ENCODE measurements around the gene ROR2.

The ROR2 gene

GRCh38 chr9:91836515-91836914 is 113.5 kb downstream of the ROR2 start:
- no peak for TF ChIP-seq CTCF (conservative IDR thresholded peaks at IDR 0.05; ENCODE audit: control insufficient read depth, insufficient read depth, low read depth, low read length)
- H3K4me3 ChIP-seq (ENCODE audit: control insufficient read depth, low read depth, low read length) = no peak overlapping the region
- DNase-seq (ENCODE audit: low read depth) = no peak

DNA sequence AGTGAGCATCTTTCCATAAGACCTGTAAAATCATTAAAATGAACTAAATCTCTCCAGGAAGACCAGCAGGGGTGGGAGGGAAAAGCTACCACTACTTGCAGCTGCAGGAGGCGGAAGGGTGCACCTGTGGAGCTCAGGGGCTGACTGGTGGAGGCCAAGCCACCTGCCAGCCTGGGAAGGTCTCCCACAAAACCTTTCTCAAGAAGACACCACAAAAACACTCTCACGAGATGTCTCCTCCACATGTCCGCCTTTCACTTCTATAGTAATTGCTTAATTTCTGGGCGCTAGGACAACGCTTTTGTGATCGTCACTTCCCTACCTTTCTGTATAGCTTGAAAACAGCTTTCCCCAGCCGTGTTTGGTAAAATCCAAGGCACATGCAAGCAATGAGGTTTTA is 114.4 kb downstream of the ROR2 start:
- no peak for TF ChIP-seq CTCF (conservative IDR thresholded peaks at IDR 0.05; ENCODE audit: control insufficient read depth, insufficient read depth, low read depth, low read length)

DNA sequence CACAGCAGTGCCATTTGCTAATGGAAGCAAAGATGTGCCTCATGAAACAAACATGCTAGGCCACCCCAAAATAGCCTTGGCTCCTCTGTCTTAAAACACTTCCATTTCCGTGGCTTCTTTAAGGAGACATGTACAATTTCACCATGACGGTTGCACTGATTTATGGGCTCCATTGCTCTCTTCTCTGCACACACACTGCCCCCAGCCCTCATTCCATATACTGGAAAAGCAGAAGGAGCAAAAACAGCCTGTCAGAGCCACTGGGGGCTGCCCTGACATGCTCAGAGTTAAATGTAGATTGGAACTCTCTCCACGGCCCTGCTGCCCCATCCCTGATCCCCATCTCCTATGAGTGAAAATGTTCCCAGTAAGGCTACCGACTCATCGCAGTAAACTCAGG is 114.8 kb downstream of the ROR2 start:
- no peak overlapping the region for H3K4me3 ChIP-seq (ENCODE audit: control insufficient read depth, low read depth, low read length)
- TF ChIP-seq CTCF (conservative IDR thresholded peaks at IDR 0.05; ENCODE audit: control insufficient read depth, insufficient read depth, low read depth, low read length) = no peak
- DNase-seq (ENCODE audit: low read depth) = no peak

More for the DNA sequence above, 114.4 kb downstream of the ROR2 start:
- no peak overlapping the region for H3K4me3 ChIP-seq (ENCODE audit: control insufficient read depth, low read depth, low read length)
- no peak for DNase-seq (ENCODE audit: low read depth)

DNA sequence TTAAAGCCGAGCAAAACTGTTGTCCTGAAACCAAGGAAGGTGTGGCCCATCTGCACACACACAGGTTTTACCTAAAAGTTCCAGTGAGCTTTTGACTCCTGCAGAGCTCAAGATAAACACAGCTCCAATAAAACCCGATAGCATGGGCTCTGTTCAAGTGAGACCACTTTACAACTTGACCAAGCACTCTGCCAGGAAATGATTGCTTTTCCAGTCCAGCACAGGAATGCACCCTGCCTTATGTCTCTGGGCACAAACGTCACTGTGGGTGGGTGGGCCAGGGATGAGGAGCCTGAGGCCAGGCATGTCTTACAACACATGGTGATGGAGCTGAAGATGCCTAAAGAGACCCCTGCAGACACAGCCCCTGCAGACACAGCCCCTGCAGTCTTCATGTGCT is 115.3 kb downstream of the ROR2 start:
- H3K4me3 ChIP-seq (ENCODE audit: control insufficient read depth, low read depth, low read length) = no peak overlapping the region
- DNase-seq (ENCODE audit: low read depth) = no peak
- TF ChIP-seq CTCF (conservative IDR thresholded peaks at IDR 0.05; ENCODE audit: control insufficient read depth, insufficient read depth, low read depth, low read length) = no peak

GRCh38 chr9:91833878-91834255 is 116.2 kb downstream of the ROR2 start:
- H3K4me3 ChIP-seq (ENCODE audit: control insufficient read depth, low read depth, low read length) = no peak overlapping the region
- TF ChIP-seq CTCF (conservative IDR thresholded peaks at IDR 0.05; ENCODE audit: control insufficient read depth, insufficient read depth, low read depth, low read length) = no peak
- no peak for DNase-seq (ENCODE audit: low read depth)

DNA sequence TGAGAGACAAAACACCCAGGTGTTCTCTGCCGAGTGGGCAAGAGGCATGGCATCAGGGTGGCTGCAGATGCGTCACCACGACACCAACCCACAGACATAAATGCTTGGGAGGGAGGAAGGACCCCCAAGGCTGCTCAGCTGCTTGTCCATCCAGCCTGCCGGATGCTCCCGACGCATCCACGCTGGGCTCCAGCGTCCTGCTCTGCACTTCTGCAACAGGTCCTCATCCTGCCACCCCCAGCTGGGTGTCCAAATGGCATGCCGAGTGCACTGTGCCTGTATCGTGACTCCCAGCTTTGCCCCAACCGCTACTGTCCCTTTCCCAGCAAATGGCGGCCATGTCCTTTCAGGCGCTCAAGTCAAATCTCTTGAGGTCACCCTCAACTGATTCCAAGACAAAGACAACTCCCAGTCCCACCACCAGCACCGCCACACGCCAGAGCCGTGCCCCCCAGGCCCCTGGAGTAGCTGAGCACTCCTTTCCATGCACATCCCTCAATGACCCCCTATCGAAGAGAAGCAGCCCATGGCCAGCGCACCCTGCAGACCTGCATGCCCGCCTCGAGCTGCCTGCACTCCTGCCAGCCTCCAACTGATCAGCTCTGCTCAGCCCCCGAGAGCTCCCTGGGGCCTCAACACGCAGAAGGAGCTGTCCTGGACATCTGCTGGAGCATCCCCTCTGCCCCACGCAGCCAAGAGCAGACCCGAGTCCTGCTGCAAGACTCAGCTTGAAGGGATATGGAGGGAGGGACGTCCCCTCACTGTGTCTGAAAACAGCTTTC is 116.7 kb downstream of the ROR2 start:
- no peak for DNase-seq (ENCODE audit: low read depth)
- H3K4me3 ChIP-seq (ENCODE audit: control insufficient read depth, low read depth, low read length) = no peak overlapping the region
- no peak for TF ChIP-seq CTCF (conservative IDR thresholded peaks at IDR 0.05; ENCODE audit: control insufficient read depth, insufficient read depth, low read depth, low read length)
